BJ (cell line): Measurements from ENCODE around the gene NSD1. TPM values are rescaled to one million over a fixed set of nuclear protein-coding genes. Genes with fewer than 3 reads are reported as not detected.
"Not testable (repeated sequence)": the region's sequence is repeated elsewhere in the genome, so short reads cannot be mapped to it uniquely, and the experiment has no call there.

Experiments used
- CTCF ChIA-PET: fragments of 350-600 bp; formaldehyde crosslinking; extraction: SDS; loops from one replicate; lab custom pipeline; 2021; ENCODE audit warnings: antibody characterized with exemption, inconsistent platforms; lab: Yijun Ruan, JAX
- POLR2A ChIA-PET: fragments of 300-600 bp; sonication (Branson Sonifier 250); formaldehyde crosslinking; extraction: SDS; loops from one replicate; lab custom pipeline; 2021; ENCODE audit warnings: antibody characterized with exemption; lab: Charles Lee
- DNase-seq: peaks from one replicate; pipeline ENCODE4 v3.0.0-alpha.2; 2011; ENCODE audit warnings: low read depth
- H3K27me3 ChIP-seq: 2 replicates; pipeline ENCODE4 v1.6.0; 2011; ENCODE audit warnings: low read length; ENCODE audit not compliant: control insufficient read depth, insufficient read depth
- H3K36me3 ChIP-seq: 2 replicates; pipeline ENCODE4 v1.5.1; 2011; ENCODE audit warnings: low read length; ENCODE audit not compliant: control insufficient read depth, insufficient read depth
- H3K4me3 ChIP-seq: 2 replicates; pipeline ENCODE4 v1.5.1; 2011; ENCODE audit warnings: low read depth, mild to moderate bottlenecking, control low read depth, low read length
- polyA plus RNA-seq: library from polyadenylated mRNA; depleted of rRNA; stranded (reverse); fragments of >200 nt; gene quantifications from 2 replicates; pipeline ENCODE4 v1.2.3, GENCODE V29; 2011
- TF ChIP-seq, protein P1 (sequence below): IDR thresholded peaks from 2 replicates; pipeline ENCODE4 v1.5.1; 2011; ENCODE audit warnings: low read depth, mild to moderate bottlenecking, control low read depth, inconsistent platforms, low read length, moderate library complexity; ENCODE audit not compliant: insufficient read depth

The NSD1 gene
- polyA plus RNA-seq, 1 experiment: 15.8 TPM

DNA sequence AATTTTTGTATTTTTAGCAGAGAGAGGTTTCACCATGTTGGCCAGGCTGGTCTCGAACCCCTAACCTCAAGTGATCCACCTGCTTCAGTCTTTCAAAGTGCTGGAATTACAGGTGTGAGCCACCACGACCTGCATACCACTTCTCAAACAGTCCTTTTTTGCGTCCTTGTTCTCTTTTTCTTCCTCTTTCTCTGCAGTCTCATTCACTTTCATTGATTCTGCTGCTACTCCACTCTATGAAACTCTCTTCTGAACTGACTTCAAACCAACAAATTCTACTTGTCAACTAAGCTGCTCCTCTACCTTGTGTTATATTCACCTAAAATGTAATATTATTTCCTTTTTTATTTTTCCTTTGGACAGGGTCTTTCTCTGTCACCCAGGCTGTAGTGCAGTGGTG is 7.9 kb downstream of the NSD1 start:
- Histone ChIP-seq H3K4me3 (no peak overlapping the region), H3K36me3 (peaks cover 4% of the 10 kb centered on the region), H3K27me3 (no peaks in the 10 kb centered on the region)
- CTCF ChIA-PET: no interaction called here
- no peak for DNase-seq
- POLR2A ChIA-PET: no interaction called here
- TF ChIP-seq, protein P1, sequence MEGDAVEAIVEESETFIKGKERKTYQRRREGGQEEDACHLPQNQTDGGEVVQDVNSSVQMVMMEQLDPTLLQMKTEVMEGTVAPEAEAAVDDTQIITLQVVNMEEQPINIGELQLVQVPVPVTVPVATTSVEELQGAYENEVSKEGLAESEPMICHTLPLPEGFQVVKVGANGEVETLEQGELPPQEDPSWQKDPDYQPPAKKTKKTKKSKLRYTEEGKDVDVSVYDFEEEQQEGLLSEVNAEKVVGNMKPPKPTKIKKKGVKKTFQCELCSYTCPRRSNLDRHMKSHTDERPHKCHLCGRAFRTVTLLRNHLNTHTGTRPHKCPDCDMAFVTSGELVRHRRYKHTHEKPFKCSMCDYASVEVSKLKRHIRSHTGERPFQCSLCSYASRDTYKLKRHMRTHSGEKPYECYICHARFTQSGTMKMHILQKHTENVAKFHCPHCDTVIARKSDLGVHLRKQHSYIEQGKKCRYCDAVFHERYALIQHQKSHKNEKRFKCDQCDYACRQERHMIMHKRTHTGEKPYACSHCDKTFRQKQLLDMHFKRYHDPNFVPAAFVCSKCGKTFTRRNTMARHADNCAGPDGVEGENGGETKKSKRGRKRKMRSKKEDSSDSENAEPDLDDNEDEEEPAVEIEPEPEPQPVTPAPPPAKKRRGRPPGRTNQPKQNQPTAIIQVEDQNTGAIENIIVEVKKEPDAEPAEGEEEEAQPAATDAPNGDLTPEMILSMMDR: no peak

DNA sequence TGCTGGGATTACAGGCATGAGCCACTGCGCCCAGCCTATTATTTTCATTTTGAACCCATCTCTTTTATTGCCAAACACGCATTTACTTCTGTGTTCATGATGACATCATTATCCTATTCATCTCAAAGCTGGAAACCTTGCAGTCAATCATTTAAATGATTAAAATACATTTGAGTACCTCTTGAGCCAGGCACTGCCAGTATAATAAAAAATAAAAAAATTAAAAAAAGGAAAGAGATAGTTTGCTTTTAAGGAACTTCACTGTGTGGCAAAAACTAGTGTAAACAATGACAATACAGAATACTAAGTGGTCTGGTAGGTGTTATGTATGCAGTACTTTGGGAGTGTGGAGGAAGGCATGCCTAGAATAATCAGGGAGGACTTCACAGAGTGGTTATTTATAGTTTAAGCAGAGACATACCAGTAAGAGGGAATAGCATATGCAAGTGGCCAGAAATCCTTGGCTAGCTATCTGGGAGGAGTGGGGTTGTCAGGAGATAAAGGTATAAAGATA is 8.6 kb downstream of the NSD1 start:
- no peak for DNase-seq
- H3K4me3 ChIP-seq: no peak overlapping the region
- H3K36me3 ChIP-seq: peaks cover 6% of the 10 kb centered on the region
- H3K27me3 ChIP-seq: no peaks in the 10 kb centered on the region
- ChIA-PET POLR2A (no interaction called here), CTCF (no interaction called here)
- TF ChIP-seq, protein P1: no peak

DNA sequence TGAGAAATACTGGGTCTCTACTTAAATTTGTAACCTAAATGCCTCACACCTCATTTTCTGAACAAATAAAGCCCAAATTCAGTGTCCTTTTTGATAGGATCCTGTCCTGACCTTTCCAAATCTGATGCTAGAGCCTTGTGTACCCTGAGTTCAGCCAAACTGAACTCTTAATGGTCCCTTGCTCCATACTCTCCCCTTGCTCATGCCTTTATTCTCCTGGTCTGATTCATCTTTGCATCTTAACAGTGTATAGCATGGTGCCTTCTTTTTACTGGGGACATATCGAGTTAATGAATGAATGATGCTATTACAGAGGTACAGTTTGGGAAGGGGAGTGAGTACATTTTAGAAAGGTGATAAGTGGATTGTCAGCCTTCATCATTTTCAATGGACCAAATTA is 9.2 kb downstream of the NSD1 start:
- Histone ChIP-seq H3K27me3 (no peaks in the 10 kb centered on the region), H3K4me3 (no peak overlapping the region), H3K36me3 (peaks cover 6% of the 10 kb centered on the region)
- CTCF ChIA-PET: no interaction called here
- POLR2A ChIA-PET: interaction anchor here (0.7 kb wide), 1 partner anchor 13 kb away, joined by 3 read pairs; no protein-coding TSS in a partner anchor
- TF ChIP-seq, protein P1: no peak
- no peak for DNase-seq

DNA sequence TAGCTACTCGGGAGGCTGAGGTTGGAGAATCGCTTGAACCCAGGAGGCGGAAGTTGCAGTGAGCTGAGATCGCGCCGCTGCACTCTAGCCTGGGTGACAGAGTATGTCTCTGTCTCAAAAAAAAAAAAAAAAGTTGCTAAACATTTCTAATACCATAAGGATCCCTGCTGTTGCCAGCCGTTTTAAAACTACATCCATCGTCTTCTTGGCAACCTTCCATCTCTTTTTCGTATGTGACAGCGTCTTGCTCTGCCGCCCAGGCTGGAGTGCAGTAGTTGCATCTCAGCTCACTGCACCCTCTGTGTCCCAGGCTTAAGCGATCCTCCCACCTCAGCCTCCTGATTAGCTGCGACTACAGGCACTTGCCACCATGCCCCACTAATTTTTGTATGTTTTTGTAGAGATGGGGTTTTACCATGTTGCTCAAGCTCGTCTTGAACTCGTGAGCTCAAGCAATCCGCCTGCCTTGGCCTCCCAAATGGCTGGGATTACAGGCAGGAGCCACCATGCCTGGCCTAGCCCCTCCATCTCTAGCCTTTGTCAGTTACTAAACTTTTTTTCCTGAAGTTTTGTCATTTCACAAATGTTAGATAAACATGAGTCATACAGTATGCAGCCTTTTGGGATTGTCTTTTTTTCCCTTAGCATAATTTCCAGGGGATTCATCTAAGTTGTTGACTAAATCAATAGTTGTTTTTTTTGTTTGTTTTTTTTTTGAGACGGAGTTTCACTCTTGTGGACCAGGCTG is 13.5 kb downstream of the NSD1 start:
- Histone ChIP-seq H3K27me3 (no peaks in the 10 kb centered on the region), H3K4me3 (no peak overlapping the region), H3K36me3 (peaks cover 8% of the 10 kb centered on the region)
- ChIA-PET POLR2A (no interaction called here), CTCF (interaction anchor here (0.6 to 1.2 kb wide), 3 partner anchors 29 to 43 kb away, joined by 3 to 4 read pairs (median 3); no protein-coding TSS in a partner anchor)
- no peak for DNase-seq
- TF ChIP-seq, protein P1: no peak

DNA sequence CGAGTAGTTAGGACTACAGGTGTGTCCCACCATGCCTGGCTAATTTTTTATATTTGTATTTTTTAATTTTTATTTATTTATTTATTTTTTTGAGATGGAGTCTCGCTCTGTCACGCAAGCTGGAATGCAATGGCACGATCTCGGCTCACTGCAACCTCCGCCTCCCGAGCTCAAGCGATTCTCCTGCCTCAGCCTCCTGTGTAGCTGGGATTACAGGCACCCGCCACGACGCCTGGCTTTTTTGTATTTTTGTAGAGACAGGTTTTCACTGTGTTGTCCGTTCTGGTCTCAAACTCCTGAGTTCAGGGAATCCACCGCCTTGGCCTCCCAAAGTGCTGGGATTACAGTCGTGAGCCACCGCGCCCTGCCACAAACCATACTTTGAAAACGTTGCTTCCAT is 16.5 kb downstream of the NSD1 start:
- POLR2A ChIA-PET, H3K4me3 ChIP-seq, DNase-seq, H3K27me3 ChIP-seq, H3K36me3 ChIP-seq, CTCF ChIA-PET: not testable (repeated sequence)
